ENCODE data around the gene C12orf75.

Gene C12orf75

GRCh38 chr12:105319691-105320209 lies 10.7 kb upstream of the C12orf75 start:
- no CpG with 5 or more reads among the region's 8 CpGs for WGBS (ENCODE audit: extremely low coverage, insufficient coverage, insufficient read length)
- peak overlapping the region; percentile 95 for H3K27ac ChIP-seq (ENCODE audit: low read depth, low read length)
- peak overlapping the region; percentile 13 for H3K4ac ChIP-seq (ENCODE audit: low read depth, low read length)
- peak overlapping the region; percentile 37 for H2BK5ac ChIP-seq (ENCODE audit: low read depth, low read length, poor library complexity)
- H3K79me2 ChIP-seq (ENCODE audit: control insufficient read depth, insufficient read depth, low read length, poor library complexity): no peaks in the 10 kb centered on the region
- peak overlapping the region; percentile 72 for H2BK12ac ChIP-seq (ENCODE audit: low read length)
- H4K91ac ChIP-seq (ENCODE audit: low read depth, low read length): peak overlapping the region; percentile 67
- H2AFZ ChIP-seq (ENCODE audit: insufficient read depth, low read length, poor library complexity): no peak overlapping the region
- no peak overlapping the region for H4K12ac ChIP-seq (ENCODE audit: low read depth, low read length)
- H3K4me3 ChIP-seq (ENCODE audit: low read depth, low read length): no peak overlapping the region
- no peak overlapping the region for H4K8ac ChIP-seq (ENCODE audit: low read depth, low read length)
- no peaks in the 10 kb centered on the region for H3K27me3 ChIP-seq (ENCODE audit: insufficient read depth, low read length)
- no peak overlapping the region for H3K9ac ChIP-seq (ENCODE audit: low read length)
- H3K36me3 ChIP-seq (ENCODE audit: control insufficient read depth in 1 of 2, insufficient read depth in 2 of 2, low read length in 2 of 2): no peaks in the 10 kb centered on the region
- H2BK120ac ChIP-seq (ENCODE audit: insufficient read depth, low read length, poor library complexity): peak overlapping the region; percentile 62
- peak; percentile 68 to 79 for DNase-seq
- H2AK5ac ChIP-seq (ENCODE audit: low read length): peak overlapping the region; percentile 50
- H3K18ac ChIP-seq (ENCODE audit: low read length): peak overlapping the region; percentile 67
- H3K79me1 ChIP-seq (ENCODE audit: low read length): peaks cover 29% of the 10 kb centered on the region
- H3K9me3 ChIP-seq (ENCODE audit: insufficient read depth, low read depth, low read length): no peaks in the 10 kb centered on the region
- H3K14ac ChIP-seq (ENCODE audit: low read length): peak overlapping the region; percentile 77
- H3K23ac ChIP-seq (ENCODE audit: low read length): no peak overlapping the region
- peaks cover 12 to 23% of the 10 kb centered on the region in 2 experiments for H3K4me1 ChIP-seq (ENCODE audit: control insufficient read depth in 1 of 2, insufficient read depth in 2 of 2, low read length in 2 of 2)
- H3K4me2 ChIP-seq (ENCODE audit: low read length): no peak overlapping the region

GRCh38 chr12:105321125-105321524 lies 9.4 kb upstream of the C12orf75 start:
- H3K27me3 ChIP-seq (ENCODE audit: insufficient read depth, low read length): no peaks in the 10 kb centered on the region

GRCh38 chr12:105322070-105322469 lies 8.4 kb upstream of the C12orf75 start:
- peaks cover 12 to 18% of the 10 kb centered on the region in 2 experiments for H3K4me1 ChIP-seq (ENCODE audit: control insufficient read depth in 1 of 2, insufficient read depth in 2 of 2, low read length in 2 of 2)
- H3K79me1 ChIP-seq (ENCODE audit: low read length): peaks cover 25% of the 10 kb centered on the region
- no peaks in the 10 kb centered on the region for H3K9me3 ChIP-seq (ENCODE audit: insufficient read depth, low read depth, low read length)
- no peak overlapping the region for H2AFZ ChIP-seq (ENCODE audit: insufficient read depth, low read length, poor library complexity)
- H3K36me3 ChIP-seq (ENCODE audit: control insufficient read depth in 1 of 2, insufficient read depth in 2 of 2, low read length in 2 of 2): no peaks in the 10 kb centered on the region
- no peak overlapping the region for H4K12ac ChIP-seq (ENCODE audit: low read depth, low read length)
- H3K4ac ChIP-seq (ENCODE audit: low read depth, low read length): no peak overlapping the region
- H3K9ac ChIP-seq (ENCODE audit: low read length): no peak overlapping the region
- H3K4me3 ChIP-seq (ENCODE audit: low read depth, low read length): no peak overlapping the region
- H3K27ac ChIP-seq (ENCODE audit: low read depth, low read length): no peak overlapping the region
- peak overlapping the region; percentile 5 for H2BK12ac ChIP-seq (ENCODE audit: low read length)
- H2BK5ac ChIP-seq (ENCODE audit: low read depth, low read length, poor library complexity): no peak overlapping the region
- H3K23ac ChIP-seq (ENCODE audit: low read length): no peak overlapping the region
- no peak overlapping the region for H2AK5ac ChIP-seq (ENCODE audit: low read length)
- H3K14ac ChIP-seq (ENCODE audit: low read length): no peak overlapping the region
- no peak for DNase-seq
- H3K18ac ChIP-seq (ENCODE audit: low read length): no peak overlapping the region
- no CpG with 5 or more reads among the region's 4 CpGs for WGBS (ENCODE audit: extremely low coverage, insufficient coverage, insufficient read length)
- no peak overlapping the region for H2BK120ac ChIP-seq (ENCODE audit: insufficient read depth, low read length, poor library complexity)
- H3K79me2 ChIP-seq (ENCODE audit: control insufficient read depth, insufficient read depth, low read length, poor library complexity): no peaks in the 10 kb centered on the region
- H3K4me2 ChIP-seq (ENCODE audit: low read length): no peak overlapping the region
- H4K91ac ChIP-seq (ENCODE audit: low read depth, low read length): no peak overlapping the region
- H3K27me3 ChIP-seq (ENCODE audit: insufficient read depth, low read length): no peaks in the 10 kb centered on the region
- H4K8ac ChIP-seq (ENCODE audit: low read depth, low read length): no peak overlapping the region

More at GRCh38 chr12:105321125-105321524, 9.4 kb upstream of the C12orf75 start:
- Histone ChIP-seq H3K79me1 (ENCODE audit: low read length) (peaks cover 25% of the 10 kb centered on the region), H3K9me3 (ENCODE audit: insufficient read depth, low read depth, low read length) (no peaks in the 10 kb centered on the region), H3K9ac (ENCODE audit: low read length) (no peak overlapping the region), H3K4me1 (ENCODE audit: control insufficient read depth in 1 of 2, insufficient read depth in 2 of 2, low read length in 2 of 2) (peaks cover 15 to 23% of the 10 kb centered on the region in 2 experiments), H2BK5ac (ENCODE audit: low read depth, low read length, poor library complexity) (no peak overlapping the region), H3K4ac (ENCODE audit: low read depth, low read length) (no peak overlapping the region), H3K36me3 (ENCODE audit: control insufficient read depth in 1 of 2, insufficient read depth in 2 of 2, low read length in 2 of 2) (no peaks in the 10 kb centered on the region), H3K4me3 (ENCODE audit: low read depth, low read length) (no peak overlapping the region), H4K8ac (ENCODE audit: low read depth, low read length) (no peak overlapping the region), H3K27ac (ENCODE audit: low read depth, low read length) (no peak overlapping the region), H2BK120ac (ENCODE audit: insufficient read depth, low read length, poor library complexity) (no peak overlapping the region), H3K4me2 (ENCODE audit: low read length) (no peak overlapping the region), H2AFZ (ENCODE audit: insufficient read depth, low read length, poor library complexity) (no peak overlapping the region), H4K12ac (ENCODE audit: low read depth, low read length) (no peak overlapping the region), H2BK12ac (ENCODE audit: low read length) (peak overlapping the region; percentile 29), H4K91ac (ENCODE audit: low read depth, low read length) (peak overlapping the region; percentile 9), H3K23ac (ENCODE audit: low read length) (no peak overlapping the region), H3K18ac (ENCODE audit: low read length) (no peak overlapping the region), H2AK5ac (ENCODE audit: low read length) (peak overlapping the region; percentile 56), H3K79me2 (ENCODE audit: control insufficient read depth, insufficient read depth, low read length, poor library complexity) (no peaks in the 10 kb centered on the region), H3K14ac (ENCODE audit: low read length) (no peak overlapping the region)
- no peak for DNase-seq
- WGBS (ENCODE audit: extremely low coverage, insufficient coverage, insufficient read length): no CpG with 5 or more reads among the region's 2 CpGs

GRCh38 chr12:105324704-105325103 lies 5.8 kb upstream of the C12orf75 start:
- no CpG with 5 or more reads among the region's 2 CpGs for whole genome bisulfite sequencing (ENCODE audit: extremely low coverage, insufficient coverage, insufficient read length)

More at GRCh38 chr12:105324704-105325103, 5.8 kb upstream of the C12orf75 start:
- Histone ChIP-seq H2BK12ac (ENCODE audit: low read length) (no peak overlapping the region), H3K36me3 (ENCODE audit: control insufficient read depth in 1 of 2, insufficient read depth in 2 of 2, low read length in 2 of 2) (no peaks in the 10 kb centered on the region), H3K23ac (ENCODE audit: low read length) (no peak overlapping the region), H3K27me3 (ENCODE audit: insufficient read depth, low read length) (no peaks in the 10 kb centered on the region), H2AK5ac (ENCODE audit: low read length) (no peak overlapping the region), H2AFZ (ENCODE audit: insufficient read depth, low read length, poor library complexity) (no peak overlapping the region), H3K27ac (ENCODE audit: low read depth, low read length) (no peak overlapping the region), H4K91ac (ENCODE audit: low read depth, low read length) (no peak overlapping the region), H3K4ac (ENCODE audit: low read depth, low read length) (no peak overlapping the region), H4K12ac (ENCODE audit: low read depth, low read length) (no peak overlapping the region), H3K9me3 (ENCODE audit: insufficient read depth, low read depth, low read length) (no peaks in the 10 kb centered on the region), H3K4me3 (ENCODE audit: low read depth, low read length) (no peak overlapping the region), H4K8ac (ENCODE audit: low read depth, low read length) (no peak overlapping the region), H3K14ac (ENCODE audit: low read length) (no peak overlapping the region), H3K4me2 (ENCODE audit: low read length) (no peak overlapping the region), H2BK120ac (ENCODE audit: insufficient read depth, low read length, poor library complexity) (no peak overlapping the region), H3K79me2 (ENCODE audit: control insufficient read depth, insufficient read depth, low read length, poor library complexity) (no peaks in the 10 kb centered on the region), H2BK5ac (ENCODE audit: low read depth, low read length, poor library complexity) (no peak overlapping the region), H3K79me1 (ENCODE audit: low read length) (peaks cover 10% of the 10 kb centered on the region), H3K18ac (ENCODE audit: low read length) (no peak overlapping the region), H3K9ac (ENCODE audit: low read length) (no peak overlapping the region), H3K4me1 (ENCODE audit: control insufficient read depth in 1 of 2, insufficient read depth in 2 of 2, low read length in 2 of 2) (peaks cover 3 to 9% of the 10 kb centered on the region in 2 experiments)
- no peak for DNase-seq
